ENCODE data around the gene HIPK2. TPM values are rescaled to one million over a fixed set of nuclear protein-coding genes. Genes with fewer than 3 reads are reported as not detected.

HIPK2 gene
- total and polyA plus RNA-seq, 12 donors = 19.7 to 203 (median 127) TPM

DNA sequence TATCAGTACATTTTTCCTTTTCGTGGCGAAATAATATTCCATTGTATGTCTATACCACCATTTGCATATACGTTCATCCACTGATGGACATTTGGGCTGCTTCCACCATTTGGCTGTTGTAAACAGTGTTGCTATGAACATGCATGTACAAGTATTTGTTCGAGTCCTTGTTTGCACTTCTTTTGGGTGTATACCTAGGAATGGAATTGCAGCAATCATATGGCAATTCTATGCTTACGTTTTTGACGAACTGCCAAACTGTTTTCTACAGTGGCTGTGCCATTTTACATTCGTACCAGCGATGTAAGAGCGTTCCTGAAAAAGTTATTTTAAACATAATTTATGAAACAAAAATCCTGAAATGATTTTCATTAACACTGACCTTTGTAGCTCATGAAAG is 79.5 kb downstream of the HIPK2 start:
- H3K36me3 ChIP-seq = peaks cover 0 to 55% (median 0%) of the 10 kb centered on the region in 9 donors
- 95% methylated on average over 9 of the region's 9 CpGs for WGBS, 2 donors
- ATAC-seq (no peak), DNase-seq (no peak)
- no peaks in the 10 kb centered on the region for H3K9me3 ChIP-seq
- TF ChIP-seq, protein P1, sequence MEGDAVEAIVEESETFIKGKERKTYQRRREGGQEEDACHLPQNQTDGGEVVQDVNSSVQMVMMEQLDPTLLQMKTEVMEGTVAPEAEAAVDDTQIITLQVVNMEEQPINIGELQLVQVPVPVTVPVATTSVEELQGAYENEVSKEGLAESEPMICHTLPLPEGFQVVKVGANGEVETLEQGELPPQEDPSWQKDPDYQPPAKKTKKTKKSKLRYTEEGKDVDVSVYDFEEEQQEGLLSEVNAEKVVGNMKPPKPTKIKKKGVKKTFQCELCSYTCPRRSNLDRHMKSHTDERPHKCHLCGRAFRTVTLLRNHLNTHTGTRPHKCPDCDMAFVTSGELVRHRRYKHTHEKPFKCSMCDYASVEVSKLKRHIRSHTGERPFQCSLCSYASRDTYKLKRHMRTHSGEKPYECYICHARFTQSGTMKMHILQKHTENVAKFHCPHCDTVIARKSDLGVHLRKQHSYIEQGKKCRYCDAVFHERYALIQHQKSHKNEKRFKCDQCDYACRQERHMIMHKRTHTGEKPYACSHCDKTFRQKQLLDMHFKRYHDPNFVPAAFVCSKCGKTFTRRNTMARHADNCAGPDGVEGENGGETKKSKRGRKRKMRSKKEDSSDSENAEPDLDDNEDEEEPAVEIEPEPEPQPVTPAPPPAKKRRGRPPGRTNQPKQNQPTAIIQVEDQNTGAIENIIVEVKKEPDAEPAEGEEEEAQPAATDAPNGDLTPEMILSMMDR (IDR thresholded peaks at IDR 0.05) = no peak
- no peaks in the 10 kb centered on the region for H3K27me3 ChIP-seq
- no peak overlapping the region for H3K27ac ChIP-seq
- no peak overlapping the region for H3K4me3 ChIP-seq
- peaks cover 15 to 66% (median 50%) of the 10 kb centered on the region in 9 donors for H3K4me1 ChIP-seq
- intact Hi-C loops (cut with DNase I) = no loop called here

DNA sequence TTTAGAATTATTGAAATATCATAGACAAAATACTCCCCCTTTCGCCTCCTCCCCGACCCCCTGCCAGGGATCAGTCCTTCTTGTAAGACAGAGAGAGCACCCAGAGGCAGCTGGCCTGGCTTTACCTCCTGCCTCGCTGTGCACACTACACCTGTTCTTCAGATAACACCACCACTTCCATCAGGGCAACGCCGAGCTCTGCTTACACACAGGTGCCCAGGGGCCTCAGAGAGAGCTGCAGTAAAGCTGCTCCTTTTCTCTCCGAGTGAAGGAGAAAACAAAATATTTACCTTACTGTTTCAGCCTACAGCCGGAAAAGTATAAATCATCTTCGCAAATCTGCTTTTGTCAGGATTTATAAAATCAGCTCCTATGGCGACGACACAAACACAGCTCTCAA is 80.7 kb downstream of the HIPK2 start:
- 82 to 87% methylated on average over 10 of the region's 10 CpGs for WGBS, 2 donors
- H3K27ac ChIP-seq = peak overlapping the region in 1 of 10 donors; percentile 52
- no peaks in the 10 kb centered on the region for H3K27me3 ChIP-seq
- intact Hi-C loops (cut with DNase I) = no loop called here
- H3K36me3 ChIP-seq = peaks cover 0 to 55% (median 0%) of the 10 kb centered on the region in 9 donors
- H3K4me1 ChIP-seq = peaks cover 2 to 66% (median 46%) of the 10 kb centered on the region in 9 donors
- TF ChIP-seq, protein P1 (IDR thresholded peaks at IDR 0.05) = no peak
- no peaks in the 10 kb centered on the region for H3K9me3 ChIP-seq
- DNase-seq = no peak
- no peak for ATAC-seq
- no peak overlapping the region for H3K4me3 ChIP-seq

DNA sequence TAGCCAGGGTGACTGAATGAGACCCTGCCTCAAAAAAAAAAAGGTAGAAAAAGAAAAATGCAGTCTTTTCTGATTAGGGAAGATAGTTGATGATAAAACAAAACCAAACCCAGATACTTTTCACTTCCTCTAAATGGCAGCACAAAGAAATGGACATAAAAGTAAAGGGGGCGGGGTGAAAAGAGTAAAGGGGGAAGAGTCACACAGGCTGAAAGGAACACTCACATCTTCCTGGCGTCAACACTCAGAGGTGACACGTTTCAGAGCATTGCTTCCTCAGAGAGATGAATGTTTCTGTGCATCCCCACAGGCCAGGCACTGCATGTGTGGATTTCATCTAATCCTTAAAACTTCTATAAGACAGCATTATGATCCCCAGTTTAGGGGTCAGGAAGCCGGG is 81.2 kb downstream of the HIPK2 start:
- DNase-seq = no peak
- Histone ChIP-seq H3K27me3 (no peaks in the 10 kb centered on the region), H3K4me3 (no peak overlapping the region), H3K4me1 (peaks cover 0 to 66% (median 46%) of the 10 kb centered on the region in 9 donors), H3K36me3 (peaks cover 0 to 56% (median 0%) of the 10 kb centered on the region in 9 donors), H3K9me3 (no peaks in the 10 kb centered on the region), H3K27ac (peak overlapping the region in 1 of 10 donors; percentile 52)
- intact Hi-C loops (cut with DNase I) = no loop called here
- TF ChIP-seq, protein P1 (IDR thresholded peaks at IDR 0.05) = no peak
- ATAC-seq = peak in 2 of 8 donors; percentile 9 to 58
- whole genome bisulfite sequencing, 2 donors = 49 to 53% methylated on average over 4 of the region's 4 CpGs

DNA sequence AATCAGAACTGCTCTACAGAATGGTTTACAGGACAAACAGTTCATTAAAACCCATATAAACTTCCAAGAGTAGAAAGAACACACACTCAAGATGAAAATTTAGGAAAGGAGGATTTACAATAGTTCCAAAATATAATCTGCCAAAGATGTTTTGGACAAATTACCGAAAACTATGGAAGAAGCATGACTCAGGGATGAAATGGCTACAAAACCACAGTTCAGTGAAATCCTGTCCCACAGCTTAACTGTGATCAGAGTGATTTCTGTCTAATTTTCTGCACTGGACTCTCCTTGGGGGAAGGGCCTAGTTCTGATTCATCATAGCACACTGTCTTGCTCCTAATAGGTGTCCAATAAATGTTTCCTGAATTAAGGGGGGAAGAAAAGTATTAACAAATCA is 82.2 kb downstream of the HIPK2 start:
- TF ChIP-seq, protein P1 (IDR thresholded peaks at IDR 0.05) = no peak
- intact Hi-C loops (cut with DNase I) = no loop called here
- H3K27ac ChIP-seq = no peak overlapping the region
- DNase-seq = no peak
- no peak for ATAC-seq
- H3K4me1 ChIP-seq = peaks cover 0 to 66% (median 45%) of the 10 kb centered on the region in 9 donors
- H3K27me3 ChIP-seq = no peaks in the 10 kb centered on the region
- peaks cover 0 to 56% (median 0%) of the 10 kb centered on the region in 9 donors for H3K36me3 ChIP-seq
- H3K9me3 ChIP-seq = no peaks in the 10 kb centered on the region
- H3K4me3 ChIP-seq = no peak overlapping the region
- 92 to 94% methylated on average over 1 of the region's 1 CpG for WGBS, 2 donors
